Pancreas (tissue), 10 donors: ENCODE measurements around the gene SS18L1. TPM values are rescaled to one million over a fixed set of nuclear protein-coding genes. Genes with fewer than 3 reads are reported as not detected.
A peak's percentile ranks its signal among the peaks of the same experiment; 100 is the strongest.

Experiments
- ATAC-seq, 4 donors: fragments of 200-7000 bp; cut with Tn5 transposase; one replicate each; pipeline versions ENCODE4 v1.8.0 to v1.9.1; 2020; ENCODE audit warnings: mild to moderate bottlenecking in 4 of 4, moderate library complexity in 4 of 4
- DNase-seq, 6 donors: peaks; one replicate each; pipeline ENCODE4 v3.0.0-alpha.2; 2020
- FAIRE-seq: peaks from 2 replicates; lab custom pipeline; 2012; peaks lifted over from hg19 to GRCh38; lab: Jason Lieb, UNC
- H3K27ac ChIP-seq, 4 donors: fragments of 200-600 bp; sonication (generic); 1 replicate in 3 of 4; 2 replicates in 1 of 4; pipeline versions ENCODE4 v1.5.0 to v1.8.0; 2020
- H3K27me3 ChIP-seq, 4 donors: fragments of 200-600 bp; one replicate each; pipeline ENCODE4 v1.8.0; 2021
- H3K36me3 ChIP-seq, 3 donors: fragments of 200-600 bp; sonication (generic) in 1 of 3; one replicate each; pipeline versions ENCODE4 v1.5.0 to v1.8.0; 2020 to 2021
- H3K4me1 ChIP-seq, 3 donors: fragments of 200-600 bp; one replicate each; pipeline ENCODE4 v1.8.0; 2021
- H3K4me3 ChIP-seq, 4 donors: fragments of 200-600 bp; sonication (generic) in 2 of 4; one replicate each; pipeline versions ENCODE4 v1.5.0 to v1.8.0; 2020 to 2021
- H3K9me3 ChIP-seq, 4 donors: fragments of 200-600 bp; one replicate each; pipeline ENCODE4 v1.8.0; 2021
- CTCF ChIP-seq, 4 donors: fragments of 200-600 bp; sonication (generic) in 3 of 4; IDR thresholded peaks; one replicate each; pipeline versions ENCODE4 v1.5.0 to v1.8.0; 2021; ENCODE audit warnings: antibody characterized with exemption in 4 of 4
- WGBS, 2 donors: extraction: QIAGEN DNeasy Blood & Tissue Kit; methylation state at CpG; one replicate each; pipeline ENCODE4 v1.1.7; 2013; 5-methylcytosine and 5-hydroxymethylcytosine counted together
- intact Hi-C, 3 donors: fragments of 100-400 bp; cut with DNase I; formaldehyde crosslinking; loops; one replicate each; pipeline versions ENCODE4 v1.11.1 to v1.14.2; 2022
- polyA plus RNA-seq, 2 donors: library from polyadenylated mRNA; stranded (reverse); fragments of 200-250 nt; gene quantifications; one replicate each; pipeline ENCODE4 v1.2.3, GENCODE V29; 2013
- total RNA-seq, 6 donors: library from RNA; stranded (reverse); fragmentation: NEBNext Ultra II Directional in 4 of 6; extraction: Animal tissue kit (Norgen Biotek cat#: 25700) in 4 of 6; gene quantifications; one replicate each; pipeline versions ENCODE4 v1.2.1 to v1.2.4, GENCODE V29; 2021 to 2023
- donor health status: healthy with polysubstance abuse.
- donor health status: DM: no; HTN: no; CAD: no; lungs with moderate emphysema.
- donor health status: DM: no; HTN: no; CAD: no.
- donor health status: control.
- donor health status: control.
- donor health status: Bipolar disorder and iron deficiency.
- donor health status: DM: yes; HTN: yes; CAD: no.
- donor health status: DM: no; HTN: no; CAD: no.
- donor health status: DM: no; HTN: no; CAD: no.
- donor health status: DM: yes; HTN: yes; CAD: no.

The SS18L1 gene
- total and polyA plus RNA-seq, 8 donors: 6.6 to 19.3 (median 8.4) TPM

GRCh38 chr20:62190639-62191411 lies 47.3 kb downstream of the SS18L1 start:
- Histone ChIP-seq H3K27ac (no peak overlapping the region), H3K4me3 (no peak overlapping the region), H3K36me3 (peaks cover 0 to 7% (median 0%) of the 10 kb centered on the region in 3 donors), H3K4me1 (no peaks in the 10 kb centered on the region), H3K9me3 (no peaks in the 10 kb centered on the region), H3K27me3 (no peaks in the 10 kb centered on the region)
- intact Hi-C loops: no loop called here
- TF ChIP-seq CTCF (IDR thresholded peaks at IDR 0.05): no peak
- ATAC-seq (no peak), DNase-seq (peak in 3 of 6 donors; percentile 12 to 50 (median 41)), FAIRE-seq (no peak)
- 86 to 91% methylated on average over 25 of the region's 25 CpGs for WGBS, 2 donors

GRCh38 chr20:62191781-62192559 lies 48.4 kb downstream of the SS18L1 start:
- Histone ChIP-seq H3K36me3 (peaks cover 0 to 14% (median 0%) of the 10 kb centered on the region in 3 donors), H3K4me1 (no peaks in the 10 kb centered on the region), H3K27ac (no peak overlapping the region), H3K9me3 (no peaks in the 10 kb centered on the region), H3K4me3 (no peak overlapping the region), H3K27me3 (no peaks in the 10 kb centered on the region)
- FAIRE-seq: no peak
- ATAC-seq: no peak
- intact Hi-C loops: no loop called here
- 77 to 78% methylated on average over 14 of the region's 14 CpGs for WGBS, 2 donors
- peak in 3 of 6 donors; percentile 6 to 27 (median 26) for DNase-seq
- TF ChIP-seq CTCF (IDR thresholded peaks at IDR 0.05): no peak

GRCh38 chr20:62192635-62193034 lies 49.1 kb downstream of the SS18L1 start:
- Histone ChIP-seq H3K27me3 (no peaks in the 10 kb centered on the region), H3K36me3 (peaks cover 0 to 17% (median 0%) of the 10 kb centered on the region in 3 donors), H3K4me1 (no peaks in the 10 kb centered on the region), H3K4me3 (no peak overlapping the region), H3K27ac (no peak overlapping the region), H3K9me3 (no peaks in the 10 kb centered on the region)
- no peak for TF ChIP-seq CTCF (IDR thresholded peaks at IDR 0.05)
- no peak for FAIRE-seq
- peak in 3 of 6 donors; percentile 2 to 29 (median 20) for DNase-seq
- WGBS, 2 donors: 79 to 81% methylated on average over 10 of the region's 10 CpGs
- ATAC-seq: no peak
- intact Hi-C loops: no loop called here

- no peak for FAIRE-seq
- WGBS, 2 donors: 87 to 90% methylated on average over 29 of the region's 29 CpGs
- TF ChIP-seq CTCF (IDR thresholded peaks at IDR 0.05): no peak
- peak in 3 of 6 donors; percentile 7 to 43 (median 31) for DNase-seq
- no peaks in the 10 kb centered on the region for H3K9me3 ChIP-seq
- H3K4me1 ChIP-seq: no peaks in the 10 kb centered on the region
- no peak for ATAC-seq
- H3K27ac ChIP-seq: no peak overlapping the region
- intact Hi-C loops: no loop called here
- peaks cover 0 to 24% (median 0%) of the 10 kb centered on the region in 3 donors for H3K36me3 ChIP-seq
- no peak overlapping the region for H3K4me3 ChIP-seq
- no peaks in the 10 kb centered on the region for H3K27me3 ChIP-seq
Observed at GRCh38 chr20:62193079-62194025, 49.8 kb downstream of the SS18L1 start.
